Stomach smooth muscle (tissue), 2 donors: ENCODE data around the gene COL15A1.

Experiments used
- H3K27ac ChIP-seq: one replicate; pipeline ENCODE4 v1.7.0; 2013; ENCODE audit warnings: mild to moderate bottlenecking, low read length, inconsistent platforms
- H3K27me3 ChIP-seq, 2 donors: one replicate each; pipeline ENCODE4 v1.7.0; 2013; ENCODE audit warnings: low read length in 2 of 2; ENCODE audit not compliant: insufficient read depth in 2 of 2, control insufficient read depth in 1 of 2
- H3K36me3 ChIP-seq, 2 donors: one replicate each; pipeline ENCODE4 v1.7.0; 2013; ENCODE audit warnings: low read length in 2 of 2; ENCODE audit not compliant: control insufficient read depth in 2 of 2, insufficient read depth in 2 of 2
- H3K4me1 ChIP-seq: one replicate; pipeline ENCODE4 v1.7.0; 2013; ENCODE audit warnings: low read length; ENCODE audit not compliant: control insufficient read depth, insufficient read depth
- H3K4me3 ChIP-seq, 2 donors: one replicate each; pipeline ENCODE4 v1.7.0; 2013; ENCODE audit warnings: low read length in 2 of 2
- H3K9ac ChIP-seq, 2 donors: one replicate each; pipeline ENCODE4 v1.7.0; 2013; ENCODE audit warnings: low read length in 2 of 2, mild to moderate bottlenecking in 1 of 2
- H3K9me3 ChIP-seq, 2 donors: one replicate each; pipeline ENCODE4 v1.7.0; 2013; ENCODE audit warnings: low read length in 2 of 2; ENCODE audit not compliant: control insufficient read depth in 2 of 2
- donor health status: healthy.
- donor health status: Pancreatic carcinoma.

Gene COL15A1

DNA sequence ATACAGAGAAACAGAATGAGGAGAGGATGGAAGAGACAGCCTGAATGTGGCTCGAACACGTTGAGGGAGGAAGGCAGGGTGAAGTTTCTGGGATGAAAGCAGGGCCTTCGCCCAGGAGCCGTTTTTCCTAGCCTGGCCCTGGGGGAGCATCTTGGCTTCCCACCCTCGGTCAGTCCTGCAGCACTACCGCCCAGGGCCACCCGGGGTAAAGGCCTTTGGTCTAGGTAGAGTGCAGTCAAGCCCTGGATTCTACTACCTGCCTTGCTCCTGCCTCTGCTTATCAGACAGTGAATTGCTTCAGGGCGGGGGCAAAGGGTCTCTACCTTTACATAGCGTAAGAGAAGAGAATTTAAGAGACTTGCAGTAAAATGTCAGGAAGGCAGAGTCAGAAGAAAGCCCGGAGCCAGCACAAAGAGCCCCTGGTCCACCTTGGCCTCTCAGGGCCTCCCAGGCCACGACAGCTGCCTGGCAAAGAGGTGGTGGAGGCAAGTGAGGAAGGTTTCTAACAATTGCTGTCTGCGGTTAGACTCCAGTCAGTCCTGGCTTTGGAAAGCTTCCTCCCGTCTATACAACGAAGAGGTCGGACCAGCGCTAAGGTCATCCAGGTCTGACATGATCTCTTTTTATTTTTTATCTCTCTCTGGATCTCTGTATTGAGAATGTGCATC, 17.9 kb downstream of the COL15A1 start:
- Histone ChIP-seq H3K27ac (peak overlapping the region; percentile 82), H3K9me3 (peaks cover 0 to 5% of the 10 kb centered on the region in 2 donors), H3K27me3 (no peaks in the 10 kb centered on the region), H3K36me3 (no peaks in the 10 kb centered on the region), H3K4me3 (no peak overlapping the region), H3K9ac (no peak overlapping the region), H3K4me1 (peaks cover 86% of the 10 kb centered on the region)

DNA sequence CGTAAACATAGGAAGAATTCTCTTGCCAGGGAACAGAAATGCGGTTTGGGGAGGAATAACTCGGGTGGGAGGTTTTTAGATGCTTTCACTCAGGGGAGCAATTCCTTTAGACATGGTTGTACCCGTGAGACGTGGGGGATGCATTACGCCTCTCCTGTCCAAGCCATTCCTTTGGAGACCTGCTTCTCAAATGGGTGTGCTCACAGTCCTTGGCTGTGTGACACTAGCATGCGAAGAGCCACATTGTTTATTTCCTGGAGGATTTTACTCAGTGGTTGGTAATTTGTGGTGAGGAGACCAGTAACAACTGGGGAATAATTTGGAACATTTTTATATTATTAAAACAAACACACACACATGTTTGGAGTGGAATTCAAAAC, 18.5 kb downstream of the COL15A1 start:
- Histone ChIP-seq H3K4me1 (peaks cover 89% of the 10 kb centered on the region), H3K27ac (peak overlapping the region; percentile 82), H3K4me3 (no peak overlapping the region), H3K27me3 (no peaks in the 10 kb centered on the region), H3K36me3 (no peaks in the 10 kb centered on the region), H3K9me3 (no peaks in the 10 kb centered on the region), H3K9ac (no peak overlapping the region)

DNA sequence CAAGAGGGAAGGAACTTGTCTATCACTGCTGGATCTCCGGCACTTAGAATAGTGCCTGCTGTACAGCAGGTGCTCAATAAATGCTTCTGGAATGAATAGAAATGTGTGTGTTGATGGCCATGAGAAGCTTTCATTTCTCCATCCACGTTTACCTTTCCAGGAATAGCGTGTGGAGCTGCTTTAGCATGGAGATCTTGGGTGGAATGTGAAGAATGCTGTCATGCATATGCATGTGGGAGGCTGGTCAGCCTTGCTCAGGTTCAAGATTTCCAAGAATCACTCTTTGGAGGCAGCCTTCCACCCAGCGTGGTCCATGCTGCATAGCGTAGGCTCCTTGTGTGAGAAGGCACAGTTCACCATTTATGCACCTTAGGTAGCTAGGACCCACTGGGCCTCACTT, 19.2 kb downstream of the COL15A1 start:
- peak overlapping the region; percentile 46 for H3K27ac ChIP-seq
- no peak overlapping the region for H3K9ac ChIP-seq
- no peaks in the 10 kb centered on the region for H3K27me3 ChIP-seq
- no peaks in the 10 kb centered on the region for H3K9me3 ChIP-seq
- H3K4me1 ChIP-seq = peaks cover 90% of the 10 kb centered on the region
- no peak overlapping the region for H3K4me3 ChIP-seq
- H3K36me3 ChIP-seq = no peaks in the 10 kb centered on the region

DNA sequence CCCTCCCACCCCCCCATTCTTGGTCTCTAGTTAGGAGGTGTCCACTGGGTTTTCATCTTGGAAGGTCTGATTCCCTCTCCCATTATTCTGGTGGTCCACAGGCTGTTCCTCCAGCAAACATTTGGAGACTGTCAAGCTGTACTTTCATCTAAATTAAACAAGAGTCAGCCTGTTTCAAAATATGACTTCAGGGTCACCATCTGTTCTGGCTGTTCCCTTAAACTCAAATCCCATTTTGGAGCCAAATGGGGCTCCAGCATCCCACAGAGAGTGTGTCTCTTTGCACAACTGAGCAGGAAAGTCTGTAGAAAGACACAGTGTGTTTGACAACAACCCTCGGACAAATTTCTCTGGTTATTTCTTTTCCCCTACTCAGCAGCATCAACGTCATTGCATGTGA, 20.5 kb downstream of the COL15A1 start:
- Histone ChIP-seq H3K4me3 (peak overlapping the region in 1 of 2 donors; percentile 49), H3K27me3 (no peaks in the 10 kb centered on the region), H3K27ac (peak overlapping the region; percentile 91), H3K9ac (peak overlapping the region in 1 of 2 donors; percentile 58), H3K9me3 (no peaks in the 10 kb centered on the region), H3K36me3 (no peaks in the 10 kb centered on the region), H3K4me1 (peaks cover 88% of the 10 kb centered on the region)

DNA sequence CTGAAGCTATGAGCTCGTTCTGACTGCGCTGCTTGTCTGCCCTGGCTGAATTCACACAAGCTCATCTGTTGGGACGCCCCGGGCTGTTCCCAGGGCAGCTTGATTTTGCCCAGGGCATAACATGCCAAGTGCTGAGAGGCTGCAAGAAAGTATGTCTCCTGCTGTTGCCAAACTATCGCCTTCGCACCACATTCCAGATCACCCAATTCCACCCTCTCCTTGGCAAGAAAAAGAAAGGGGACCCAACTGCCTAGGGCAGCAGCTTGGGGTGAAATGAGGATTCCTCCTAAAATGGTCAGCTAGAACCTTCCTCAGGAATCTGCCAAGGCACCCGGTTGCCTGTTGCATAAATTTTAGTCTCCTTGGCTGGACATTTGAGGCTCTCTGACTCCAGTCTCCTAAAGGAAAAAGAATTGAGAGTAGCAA, 21.2 kb downstream of the COL15A1 start:
- peak overlapping the region in 1 of 2 donors; percentile 58 for H3K9ac ChIP-seq
- H3K27me3 ChIP-seq = no peaks in the 10 kb centered on the region
- H3K4me3 ChIP-seq = peak overlapping the region in 1 of 2 donors; percentile 49
- H3K4me1 ChIP-seq = peaks cover 89% of the 10 kb centered on the region
- no peaks in the 10 kb centered on the region for H3K36me3 ChIP-seq
- H3K9me3 ChIP-seq = no peaks in the 10 kb centered on the region
- H3K27ac ChIP-seq = peak overlapping the region; percentile 91

DNA sequence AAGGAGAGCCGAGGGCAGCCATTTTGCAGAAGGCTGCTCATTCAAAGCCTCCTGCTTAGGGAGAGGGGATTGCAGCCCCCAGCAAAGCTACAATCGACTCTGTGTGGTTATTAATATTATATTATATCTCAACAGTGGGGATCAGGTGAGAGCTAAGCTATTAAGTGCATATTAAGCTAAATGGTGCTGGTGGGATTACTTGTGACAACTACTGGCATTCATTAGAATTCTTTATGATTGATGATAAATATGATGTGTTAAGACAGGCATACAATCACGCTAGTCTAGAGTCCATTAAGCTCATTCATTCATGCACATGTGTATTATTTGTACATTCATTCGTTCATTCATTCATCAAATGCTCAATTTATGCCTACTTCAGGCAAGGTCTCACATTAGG, 23.0 kb downstream of the COL15A1 start:
- Histone ChIP-seq H3K4me1 (peaks cover 89% of the 10 kb centered on the region), H3K27me3 (no peaks in the 10 kb centered on the region), H3K36me3 (no peaks in the 10 kb centered on the region), H3K9me3 (no peaks in the 10 kb centered on the region), H3K4me3 (no peak overlapping the region), H3K27ac (peak overlapping the region; percentile 91), H3K9ac (no peak overlapping the region)

DNA sequence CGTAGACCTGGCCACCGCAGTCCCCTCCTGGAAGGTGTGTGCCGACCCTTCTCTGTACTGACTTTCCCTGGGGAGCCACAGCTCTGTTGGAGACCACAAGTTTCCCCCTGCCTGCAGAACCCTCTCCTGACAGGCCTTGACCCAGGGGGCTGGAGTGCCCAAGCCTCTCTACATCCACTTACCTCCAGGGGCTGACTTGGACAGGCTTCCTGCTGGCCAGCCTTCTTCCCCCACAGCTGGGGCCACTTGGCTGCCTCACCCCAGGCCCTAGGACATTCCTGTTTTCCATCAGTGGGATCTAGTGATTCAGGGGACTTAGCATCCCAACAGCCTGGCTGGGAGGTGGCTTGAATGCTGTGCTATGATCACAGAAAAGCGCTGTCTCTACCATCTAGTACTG, 23.6 kb downstream of the COL15A1 start:
- Histone ChIP-seq H3K27ac (peak overlapping the region; percentile 91), H3K36me3 (no peaks in the 10 kb centered on the region), H3K9ac (no peak overlapping the region), H3K9me3 (no peaks in the 10 kb centered on the region), H3K4me1 (peaks cover 89% of the 10 kb centered on the region), H3K4me3 (no peak overlapping the region), H3K27me3 (no peaks in the 10 kb centered on the region)

DNA sequence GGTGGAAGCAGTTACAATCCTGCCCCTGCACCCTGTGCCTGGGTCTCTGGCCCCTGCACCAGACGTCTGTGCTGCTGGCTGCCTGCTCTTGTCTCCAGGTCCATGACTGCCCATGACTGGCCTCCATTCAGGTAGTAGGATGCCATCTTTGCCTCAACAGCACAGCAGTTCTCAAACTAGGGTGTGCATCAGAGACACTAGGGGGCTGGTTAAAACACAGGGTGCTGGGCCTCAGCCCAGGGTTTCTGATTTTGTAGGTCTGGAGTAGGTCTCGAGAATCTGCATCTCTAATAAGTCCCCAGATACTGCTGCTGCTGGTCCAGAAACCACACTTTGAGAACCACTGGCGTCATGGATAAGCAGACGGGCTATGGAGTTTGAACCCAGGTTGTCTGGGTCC, 24.0 kb downstream of the COL15A1 start:
- Histone ChIP-seq H3K9me3 (no peaks in the 10 kb centered on the region), H3K4me1 (peaks cover 93% of the 10 kb centered on the region), H3K27me3 (no peaks in the 10 kb centered on the region), H3K36me3 (no peaks in the 10 kb centered on the region), H3K4me3 (no peak overlapping the region), H3K27ac (peak overlapping the region; percentile 91), H3K9ac (no peak overlapping the region)

DNA sequence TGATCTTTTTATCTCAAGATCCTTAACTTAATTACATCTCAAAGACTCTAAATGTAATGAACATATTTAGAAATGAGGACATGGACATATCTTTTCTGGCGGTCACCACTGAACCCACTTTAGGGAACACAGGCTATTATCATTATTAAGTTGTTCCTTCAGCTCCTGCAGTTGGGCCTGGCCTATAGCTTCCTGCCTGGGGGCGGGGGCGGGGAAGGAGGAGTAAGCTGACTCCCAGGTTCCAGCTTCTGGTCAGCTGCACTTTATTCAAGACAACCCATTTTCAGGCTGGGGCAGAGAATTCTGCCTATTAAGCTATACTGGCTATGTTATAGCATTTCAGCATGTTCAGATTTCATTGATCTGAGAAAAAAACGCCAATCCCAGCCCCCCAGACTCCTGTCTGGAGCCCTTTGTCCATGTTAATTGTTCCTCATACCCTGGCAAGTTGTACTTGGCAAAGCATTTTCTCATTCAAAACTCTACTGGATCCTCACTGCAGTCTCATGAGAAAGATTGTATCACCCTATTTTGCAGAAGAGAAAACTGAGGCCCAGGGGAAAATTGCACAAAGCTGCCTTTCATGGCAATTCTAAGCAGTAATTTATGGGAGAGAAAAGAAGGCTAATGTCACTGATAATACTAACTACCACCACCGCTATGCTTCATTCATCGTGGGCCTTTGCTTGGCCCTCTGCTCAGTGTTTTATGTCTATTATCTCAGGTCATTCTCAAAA, 25.1 kb downstream of the COL15A1 start:
- H3K9ac ChIP-seq = no peak overlapping the region
- no peak overlapping the region for H3K4me3 ChIP-seq
- H3K27me3 ChIP-seq = no peaks in the 10 kb centered on the region
- H3K4me1 ChIP-seq = peaks cover 93% of the 10 kb centered on the region
- H3K9me3 ChIP-seq = no peaks in the 10 kb centered on the region
- H3K36me3 ChIP-seq = no peaks in the 10 kb centered on the region
- H3K27ac ChIP-seq = peak overlapping the region; percentile 91

DNA sequence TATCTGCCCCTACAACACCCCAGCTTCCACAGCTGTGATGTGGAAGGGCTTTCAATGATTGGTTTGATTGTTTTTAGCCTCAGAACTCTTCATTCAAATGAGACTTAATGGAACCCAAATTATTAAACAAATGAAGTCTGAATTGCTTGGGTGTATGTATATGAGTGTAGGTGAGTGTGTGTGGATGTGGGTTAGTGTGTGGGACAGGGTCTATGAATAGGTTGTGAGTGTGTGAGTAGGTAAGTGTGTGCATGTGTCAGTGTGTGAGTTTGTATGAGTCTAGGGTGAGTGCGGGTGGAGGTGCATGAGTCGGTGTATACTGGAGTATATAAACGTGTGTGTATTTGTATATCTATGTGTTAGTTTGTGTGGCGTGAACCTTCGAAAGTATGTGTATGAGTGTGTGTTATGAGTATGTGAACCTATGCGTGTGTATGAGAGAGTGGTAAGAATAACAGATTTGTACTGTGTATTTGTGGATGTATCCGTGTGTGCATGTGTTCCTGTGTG, 26.9 kb downstream of the COL15A1 start:
- Histone ChIP-seq H3K4me3 (peak overlapping the region in 1 of 2 donors; percentile 49), H3K9ac (peak overlapping the region in 1 of 2 donors; percentile 51), H3K27ac (peak overlapping the region; percentile 81), H3K36me3 (no peaks in the 10 kb centered on the region), H3K9me3 (no peaks in the 10 kb centered on the region), H3K27me3 (no peaks in the 10 kb centered on the region), H3K4me1 (peaks cover 95% of the 10 kb centered on the region)
